HUES64 (cell line): Measurements from ENCODE around the gene KLK12.

Experiments
- H3K27ac ChIP-seq: 2 replicates; pipeline ENCODE4 v1.7.0; 2013; ENCODE audit warnings: low read depth, low read length, inconsistent platforms
- H3K27me3 ChIP-seq: 2 replicates; pipeline ENCODE4 v1.6.1; 2013; ENCODE audit warnings: mild to moderate bottlenecking, low read length; ENCODE audit not compliant: insufficient read depth
- H3K36me3 ChIP-seq: 2 replicates; pipeline ENCODE4 v1.6.1; 2013; ENCODE audit warnings: mild to moderate bottlenecking, low read length; ENCODE audit not compliant: insufficient read depth
- H3K4me1 ChIP-seq: 2 replicates; pipeline ENCODE4 v1.6.1; 2013; ENCODE audit warnings: mild to moderate bottlenecking, low read length, moderate library complexity; ENCODE audit not compliant: insufficient read depth
- H3K4me3 ChIP-seq: 2 replicates; pipeline ENCODE4 v1.5.1; 2013; ENCODE audit warnings: mild to moderate bottlenecking, low read length, moderate library complexity
- H3K9ac ChIP-seq: 2 replicates; pipeline ENCODE4 v1.6.1; 2013; ENCODE audit warnings: mild to moderate bottlenecking, low read depth, low read length
- H3K9me3 ChIP-seq: 2 replicates; pipeline ENCODE4 v1.6.1; 2013; ENCODE audit warnings: low read depth, low read length; ENCODE audit not compliant: insufficient read depth
- WGBS: fragments of 150-250, 120-280 bp; methylation state at CpG from one replicate; pipeline ENCODE4 v1.1.7; 2013; ENCODE audit warnings: missing lambda C conversion rate; 5-methylcytosine and 5-hydroxymethylcytosine counted together

The KLK12 gene

DNA sequence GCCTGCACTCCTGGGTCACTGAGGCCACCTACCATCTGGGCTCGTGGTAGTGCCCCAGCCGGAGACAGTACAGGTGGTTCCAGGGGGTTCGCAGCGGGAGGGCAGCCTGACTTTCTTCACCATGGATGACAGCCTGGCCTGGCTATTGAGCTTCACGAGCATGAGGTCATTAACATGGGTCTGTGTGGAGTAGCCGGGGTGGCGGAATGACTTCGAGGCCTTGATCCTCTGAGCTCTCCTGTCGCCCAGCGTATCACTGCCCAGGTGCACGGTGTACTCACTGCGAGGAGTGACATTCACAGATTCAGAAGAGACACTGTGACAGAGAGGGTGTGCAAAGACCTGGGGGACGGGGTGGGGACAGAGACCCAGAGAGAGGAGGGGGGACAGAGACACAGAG is 54.6 kb downstream of the KLK12 start:
- Histone ChIP-seq H3K36me3 (no peaks in the 10 kb centered on the region), H3K9me3 (no peaks in the 10 kb centered on the region), H3K4me3 (no peak overlapping the region), H3K27me3 (peaks cover 2% of the 10 kb centered on the region; the same call in 1 of the 2 replicates), H3K9ac (no peak overlapping the region), H3K4me1 (peaks cover 14% of the 10 kb centered on the region), H3K27ac (no peak overlapping the region)
- WGBS, result 81% methylated on average over 13 of the region's 13 CpGs

DNA sequence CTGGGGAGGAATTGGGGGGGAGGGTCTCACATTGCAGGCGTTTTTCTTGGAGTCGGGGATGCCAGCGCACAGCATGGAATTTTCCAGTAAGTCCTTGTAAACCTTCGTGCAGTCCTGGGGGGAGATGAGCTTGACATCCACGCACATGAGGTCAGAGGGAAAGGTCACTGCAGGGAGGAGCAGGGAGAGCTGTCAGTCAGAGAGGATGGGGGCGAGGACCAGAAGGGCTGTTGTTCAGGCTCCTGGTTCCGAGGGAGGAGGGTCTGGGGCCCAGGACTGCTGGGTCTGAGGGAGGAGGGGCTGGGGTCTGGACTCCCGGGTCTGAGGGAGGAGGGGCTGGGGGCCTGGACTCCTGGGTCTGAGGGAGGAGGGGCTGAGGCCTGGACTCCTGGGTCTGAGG is 55.0 kb downstream of the KLK12 start:
- WGBS, result 62% methylated on average over 8 of the region's 8 CpGs
- Histone ChIP-seq H3K9ac (no peak overlapping the region), H3K27ac (no peak overlapping the region), H3K4me3 (no peak overlapping the region), H3K27me3 (peaks cover 2% of the 10 kb centered on the region; the same call in 1 of the 2 replicates), H3K36me3 (no peaks in the 10 kb centered on the region), H3K4me1 (peaks cover 14% of the 10 kb centered on the region), H3K9me3 (no peaks in the 10 kb centered on the region)
